HCT116 (cell line): ENCODE data around the gene NUBPL. TPM values are rescaled to one million over a fixed set of nuclear protein-coding genes. Genes with fewer than 3 reads are reported as not detected.

ENCODE experiments used
- ATAC-seq: fragments of 200-7000 bp; cut with Tn5 transposase; 2 replicates; pipeline ENCODE4 v1.9.1; 2020; ENCODE audit warnings: mild to moderate bottlenecking, moderate library complexity
- BruUV-seq: library from RNA; stranded (reverse); fragments of 400-500 nt; replicated peaks from 2 replicates; lab custom pipeline; 2021; lab: Mats Ljungman, UMichigan
- CTCF ChIA-PET: fragments of 300-600 bp; sonication (Branson Sonifier 250); formaldehyde crosslinking; loops from one replicate; lab custom pipeline; 2021; ENCODE audit warnings: antibody characterized with exemption; lab: Charles Lee
- POLR2A ChIA-PET: fragments of 300-600, 350-600 bp; sonication (Branson Sonifier 250); formaldehyde crosslinking; loops from one replicate; lab custom pipeline; 2021; ENCODE audit warnings: antibody characterized with exemption; lab: Charles Lee
- RAD21 ChIA-PET, 2 experiments: fragments of 300-600 bp; sonication (Branson Sonifier 250); formaldehyde crosslinking; loops; one replicate each; lab custom pipeline; 2023; ENCODE audit warnings: low total read pairs in 2 of 2; ENCODE audit not compliant: uncharacterized antibody in 2 of 2, unreplicated experiment in 2 of 2, low non-redundant PET in 1 of 2; lab: Charles Lee
- DNase-seq: peaks from one replicate; pipeline ENCODE4 v3.0.0-alpha.2; 2010; ENCODE audit warnings: low read depth, low spot score
- H2AFZ ChIP-seq: fragments of 200-600 bp; shearing (Covaris generic), sonication (generic); 2 replicates; pipeline ENCODE4 v1.6.1; 2017; ENCODE audit warnings: low read depth, mixed run types, mixed read lengths, antibody characterized with exemption, low read length; ENCODE audit not compliant: poor library complexity, severe bottlenecking
- H3K27ac ChIP-seq: 2 replicates; pipeline ENCODE4 v1.5.1; 2012; ENCODE audit warnings: low read depth, low read length
- H3K27me3 ChIP-seq: fragments of 200-600 bp; sonication (generic); 2 replicates; pipeline ENCODE4 v1.6.1; 2016; ENCODE audit warnings: mixed run types, low read length, mixed read lengths; ENCODE audit not compliant: insufficient read depth
- H3K36me3 ChIP-seq, 2 experiments: fragments of 200-500 bp in 1 of 2; fragments of 200-600 bp in 1 of 2; sonication (Bioruptor generic) in 1 of 2; sonication (generic) in 1 of 2; 2 replicates each; pipeline versions ENCODE4 v1.5.1 to v1.6.1; 2014 to 2016; ENCODE audit warnings: low read length in 2 of 2, inconsistent platforms in 1 of 2, mixed read lengths in 1 of 2, mixed run types in 1 of 2; ENCODE audit not compliant: insufficient read depth in 2 of 2, control insufficient read depth in 1 of 2
- H3K4me1 ChIP-seq, 2 experiments: fragments of 200-600 bp in 1 of 2; sonication (generic) in 1 of 2; 2 replicates each; pipeline versions ENCODE4 v1.5.1 to v1.6.1; 2012 to 2017; ENCODE audit warnings: low read length in 2 of 2, inconsistent platforms in 1 of 2, mild to moderate bottlenecking in 1 of 2, mixed read lengths in 1 of 2, mixed run types in 1 of 2, moderate library complexity in 1 of 2; ENCODE audit not compliant: insufficient read depth in 2 of 2, control insufficient read depth in 1 of 2
- H3K4me2 ChIP-seq: fragments of 200-600 bp; sonication (generic); 2 replicates; pipeline ENCODE4 v1.6.1; 2017; ENCODE audit warnings: mixed run types, low read length, mixed read lengths
- H3K4me3 ChIP-seq, 2 experiments: fragments of 200-600 bp in 1 of 2; sonication (generic) in 1 of 2; replicated peaks in 1 of 2; 2 replicates each; pipeline ENCODE4 v1.5.1; 2011 to 2016; ENCODE audit warnings: low read length in 2 of 2, control low read depth in 1 of 2, low read depth in 1 of 2, mild to moderate bottlenecking in 1 of 2, mixed read lengths in 1 of 2, mixed run types in 1 of 2
- H3K79me2 ChIP-seq: fragments of 200-600 bp; sonication (generic); 2 replicates; pipeline ENCODE4 v1.6.1; 2017; ENCODE audit warnings: mild to moderate bottlenecking, mixed run types, low read length, moderate library complexity, mixed read lengths; ENCODE audit not compliant: insufficient read depth
- H3K9ac ChIP-seq: fragments of 200-600 bp; sonication (generic); 2 replicates; pipeline ENCODE4 v1.6.1; 2016; ENCODE audit warnings: low read length, mixed read lengths
- H3K9me2 ChIP-seq: fragments of 200-600 bp; sonication (generic), shearing (Covaris generic); 2 replicates; pipeline ENCODE4 v1.6.1; 2017; ENCODE audit warnings: mixed run types, mild to moderate bottlenecking, moderate library complexity; ENCODE audit not compliant: insufficient read depth
- H3K9me3 ChIP-seq, 2 experiments: fragments of 200-500 bp in 1 of 2; fragments of 200-600 bp in 1 of 2; sonication (Bioruptor generic) in 1 of 2; sonication (generic) in 1 of 2; 2 replicates each; pipeline ENCODE4 v1.6.1; 2014 to 2017; ENCODE audit warnings: low read length in 2 of 2, mixed read lengths in 2 of 2, inconsistent platforms in 1 of 2, low read depth in 1 of 2, mild to moderate bottlenecking in 1 of 2, mixed run types in 1 of 2, moderate library complexity in 1 of 2; ENCODE audit not compliant: control insufficient read depth in 1 of 2, insufficient read depth in 1 of 2
- H4K20me1 ChIP-seq: fragments of 200-600 bp; sonication (generic), shearing (Covaris generic); 2 replicates; pipeline ENCODE4 v1.6.1; 2017; ENCODE audit warnings: mixed run types, mild to moderate bottlenecking, moderate library complexity; ENCODE audit not compliant: insufficient read depth
- ATF3 ChIP-seq: IDR thresholded peaks from 2 replicates; pipeline ENCODE4 v1.6.1; 2012
- CTCF ChIP-seq, 3 experiments: fragments of 200-600 bp in 1 of 3; sonication (generic) in 1 of 3; IDR thresholded peaks in 2 of 3; conservative IDR thresholded peaks in 1 of 3; 2 replicates each; pipeline ENCODE4 v1.5.1; 2012 to 2017; ENCODE audit warnings: low read depth in 2 of 3, low read length in 2 of 3, antibody characterized with exemption in 1 of 3, borderline replicate concordance in 1 of 3, control low read depth in 1 of 3, mild to moderate bottlenecking in 1 of 3, mixed read lengths in 1 of 3, mixed run types in 1 of 3, moderate library complexity in 1 of 3; ENCODE audit not compliant: insufficient read depth in 1 of 3
- EGR1 ChIP-seq: IDR thresholded peaks from 2 replicates; pipeline ENCODE4 v1.6.1; 2012; ENCODE audit warnings: low read depth
- EZH2phosphoT487 ChIP-seq: fragments of 200-600 bp; IDR thresholded peaks from 2 replicates; pipeline ENCODE4 v1.6.1; 2018; ENCODE audit warnings: antibody characterized with exemption, borderline replicate concordance
- FOSL1 ChIP-seq: IDR thresholded peaks from 2 replicates; pipeline ENCODE4 v1.6.1; 2012; ENCODE audit warnings: low read depth
- JUND ChIP-seq: IDR thresholded peaks from 2 replicates; pipeline ENCODE4 v1.6.1; 2012
- MAX ChIP-seq: IDR thresholded peaks from 2 replicates; pipeline ENCODE4 v1.6.1; 2012
- POLR2A ChIP-seq: IDR thresholded peaks from 2 replicates; pipeline ENCODE4 v1.7.0; 2011; ENCODE audit warnings: borderline replicate concordance; ENCODE audit not compliant: insufficient read depth, insufficient read length; ENCODE audit errors: extremely low read depth
- POLR2AphosphoS5 ChIP-seq: IDR thresholded peaks from 2 replicates; pipeline ENCODE4 v1.6.1; 2011; ENCODE audit warnings: mild to moderate bottlenecking, low read depth, low read length, moderate library complexity
- RAD21 ChIP-seq: IDR thresholded peaks from 2 replicates; pipeline ENCODE4 v1.6.1; 2012; ENCODE audit warnings: low read depth, mild to moderate bottlenecking
- REST ChIP-seq: IDR thresholded peaks from 2 replicates; pipeline ENCODE4 v1.6.1; 2012; ENCODE audit warnings: low read depth
- SP1 ChIP-seq: IDR thresholded peaks from 2 replicates; pipeline ENCODE4 v1.6.1; 2012; ENCODE audit warnings: low read depth
- YY1 ChIP-seq: IDR thresholded peaks from 2 replicates; pipeline ENCODE4 v1.6.1; 2011; ENCODE audit warnings: low read length, low read depth, moderate library complexity, mild to moderate bottlenecking; ENCODE audit not compliant: insufficient replicate concordance; ENCODE audit errors: extremely low read depth
- ZFX ChIP-seq: fragments of 450-650 bp; IDR thresholded peaks from 2 replicates; pipeline ENCODE4 v1.6.1; 2017
- intact Hi-C: fragments of 100-400 bp; cut with micrococcal nuclease; formaldehyde crosslinking; loops from 2 replicates; pipeline ENCODE4 v1.10.0; 2022
- total RNA-seq: library from RNA; stranded (reverse); gene quantifications from one replicate; pipeline ENCODE4 v1.2.1, GENCODE V29; 2021; ENCODE audit not compliant: unreplicated experiment

NUBPL gene
- total RNA-seq, 1 experiment from 2014 or later = 11.3 TPM

- H4K20me1 ChIP-seq = no peaks in the 10 kb centered on the region
- H3K9ac ChIP-seq = no peak overlapping the region
- BruUV-seq = no TSS peak
- no peaks in the 10 kb centered on the region for H3K4me1 ChIP-seq
- H3K9me2 ChIP-seq = no peaks in the 10 kb centered on the region
- no peak overlapping the region for H3K27ac ChIP-seq
- no peak for DNase-seq
- no peak overlapping the region for H2AFZ ChIP-seq
- no peaks in the 10 kb centered on the region for H3K27me3 ChIP-seq
- H3K4me2 ChIP-seq = no peak overlapping the region
- H3K9me3 ChIP-seq = no peaks in the 10 kb centered on the region
- TF ChIP-seq SP1 (no peak), EZH2phosphoT487 (no peak), YY1 (no peak), ZFX (no peak), RAD21 (no peak), REST (no peak)
- TF ChIP-seq, all 23 proteins: peak for 0
- H3K4me3 ChIP-seq = no peak overlapping the region
- ATAC-seq = no peak
- intact Hi-C loops = no loop called here
- H3K79me2 ChIP-seq = no peaks in the 10 kb centered on the region
- ChIA-PET CTCF (no interaction called here), POLR2A (no interaction called here), RAD21 (no interaction called here)
- no peaks in the 10 kb centered on the region for H3K36me3 ChIP-seq
These were observed 157.4 kb downstream of the NUBPL start for GRCh38 chr14:31718585-31718984.

- H3K4me1 ChIP-seq = no peaks in the 10 kb centered on the region
- H3K9ac ChIP-seq = no peak overlapping the region
- intact Hi-C loops = no loop called here
- no peak overlapping the region for H2AFZ ChIP-seq
- H3K9me3 ChIP-seq = no peaks in the 10 kb centered on the region
- H3K4me2 ChIP-seq = no peak overlapping the region
- no peak for DNase-seq
- H3K79me2 ChIP-seq = no peaks in the 10 kb centered on the region
- no peak for ATAC-seq
- CTCF ChIA-PET = no interaction called here
- H3K27ac ChIP-seq = no peak overlapping the region
- no peak overlapping the region for H3K4me3 ChIP-seq
- RAD21 ChIA-PET = no interaction called here
- POLR2A ChIA-PET = no interaction called here
- H4K20me1 ChIP-seq = no peaks in the 10 kb centered on the region
- no peaks in the 10 kb centered on the region for H3K36me3 ChIP-seq
- no TSS peak for BruUV-seq
- H3K27me3 ChIP-seq = no peaks in the 10 kb centered on the region
- H3K9me2 ChIP-seq = no peaks in the 10 kb centered on the region
- TF ChIP-seq JUND (no peak), CTCF (IDR thresholded peaks at IDR 0.05 in 2 of 3, conservative IDR thresholded peaks at IDR 0.05 in 1 of 3; ENCODE audit: borderline replicate concordance in 1 of 3, insufficient read depth in 1 of 3, low read depth in 2 of 3, low read length in 2 of 3) (no peak), EGR1 (no peak), POLR2AphosphoS5 (no peak), ATF3 (no peak), FOSL1 (no peak), MAX (no peak), POLR2A (no peak), EZH2phosphoT487 (no peak)
These were observed 157.8 kb downstream of the NUBPL start for GRCh38 chr14:31718985-31719384.
